ENCODE data around the gene SZRD1.

DNA sequence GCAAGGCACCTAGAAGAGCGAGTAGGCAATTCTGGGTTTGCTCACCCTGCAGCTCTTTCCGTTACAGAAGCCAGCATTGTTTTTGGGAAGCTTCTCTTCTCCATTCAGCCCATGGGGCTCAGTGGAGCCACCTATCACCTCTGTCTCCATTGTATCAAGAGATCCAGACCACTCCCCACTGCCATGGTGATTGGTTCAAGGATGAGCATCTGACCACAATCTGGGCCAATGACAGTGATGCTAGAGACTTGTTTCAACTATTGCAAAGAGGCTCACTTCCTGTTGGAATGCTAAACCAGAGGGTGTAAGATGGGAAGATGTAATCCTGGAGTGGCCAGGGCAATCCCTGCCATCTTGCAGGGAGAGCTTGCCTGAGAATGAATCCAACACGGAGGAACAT is 63.6 kb downstream of the SZRD1 start:
- TF ChIP-seq, protein P1, sequence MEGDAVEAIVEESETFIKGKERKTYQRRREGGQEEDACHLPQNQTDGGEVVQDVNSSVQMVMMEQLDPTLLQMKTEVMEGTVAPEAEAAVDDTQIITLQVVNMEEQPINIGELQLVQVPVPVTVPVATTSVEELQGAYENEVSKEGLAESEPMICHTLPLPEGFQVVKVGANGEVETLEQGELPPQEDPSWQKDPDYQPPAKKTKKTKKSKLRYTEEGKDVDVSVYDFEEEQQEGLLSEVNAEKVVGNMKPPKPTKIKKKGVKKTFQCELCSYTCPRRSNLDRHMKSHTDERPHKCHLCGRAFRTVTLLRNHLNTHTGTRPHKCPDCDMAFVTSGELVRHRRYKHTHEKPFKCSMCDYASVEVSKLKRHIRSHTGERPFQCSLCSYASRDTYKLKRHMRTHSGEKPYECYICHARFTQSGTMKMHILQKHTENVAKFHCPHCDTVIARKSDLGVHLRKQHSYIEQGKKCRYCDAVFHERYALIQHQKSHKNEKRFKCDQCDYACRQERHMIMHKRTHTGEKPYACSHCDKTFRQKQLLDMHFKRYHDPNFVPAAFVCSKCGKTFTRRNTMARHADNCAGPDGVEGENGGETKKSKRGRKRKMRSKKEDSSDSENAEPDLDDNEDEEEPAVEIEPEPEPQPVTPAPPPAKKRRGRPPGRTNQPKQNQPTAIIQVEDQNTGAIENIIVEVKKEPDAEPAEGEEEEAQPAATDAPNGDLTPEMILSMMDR (IDR thresholded peaks at IDR 0.05; ENCODE audit: control extremely low read depth in 1 of 3, insufficient read depth in 1 of 3, low read depth in 1 of 3, low read length in 3 of 3): peak in 1 of 3 experiments; percentile 3; a peak in 1 of 4 replicates
- TF ChIP-seq NRF1 (IDR thresholded peaks at IDR 0.05; ENCODE audit: low read depth, low read length): no peak

Data from H1 (cell line).